Neural crest cell (in vitro differentiated cells): ENCODE results near the gene CATSPERD. TPM values are rescaled to one million over a fixed set of nuclear protein-coding genes. Genes with fewer than 3 reads are reported as not detected.

Source experiments
- DNase-seq: peaks from one replicate; pipeline ENCODE4 v3.0.0; 2021; ENCODE audit warnings: low read depth, mixed read lengths, low spot score
- H3K27ac Mint-ChIP-seq: one replicate; pipeline ENCODE4 v1.8.0; 2021; ENCODE audit warnings: mild to moderate bottlenecking, mixed read lengths; ENCODE audit not compliant: unreplicated experiment
- H3K27me3 Mint-ChIP-seq: 2 replicates; pipeline ENCODE4 v1.8.0; 2021; ENCODE audit warnings: low read depth, mild to moderate bottlenecking, mixed read lengths
- H3K36me3 Mint-ChIP-seq: 2 replicates; pipeline ENCODE4 v1.8.0; 2021; ENCODE audit warnings: low read depth, mild to moderate bottlenecking, mixed read lengths
- H3K4me1 Mint-ChIP-seq: 2 replicates; pipeline ENCODE4 v1.8.0; 2021; ENCODE audit warnings: mixed read lengths
- H3K4me3 Mint-ChIP-seq: one replicate; pipeline ENCODE4 v1.8.0; 2021; ENCODE audit warnings: mild to moderate bottlenecking, mixed read lengths
- H3K9me3 Mint-ChIP-seq: 2 replicates; pipeline ENCODE4 v1.8.0; 2021; ENCODE audit warnings: mixed read lengths
- CTCF ChIP-seq: fragments of 200-600 bp; sonication (generic); conservative IDR thresholded peaks from 2 replicates; pipeline ENCODE4 v1.5.0; 2021; ENCODE audit warnings: antibody characterized with exemption, mild to moderate bottlenecking
- total RNA-seq: library from RNA; stranded (reverse); gene quantifications from 2 replicates; pipeline ENCODE4 v1.2.1, GENCODE V29; 2021

Gene CATSPERD
- total RNA-seq, 1 donor from 2014 or later = not detected

- TF ChIP-seq CTCF = no peak
- no peak for DNase-seq
- H3K4me3 Mint-ChIP-seq = no peak overlapping the region
- no peaks in the 10 kb centered on the region for H3K27me3 Mint-ChIP-seq
- H3K4me1 Mint-ChIP-seq = no peaks in the 10 kb centered on the region
- no peak overlapping the region for H3K27ac Mint-ChIP-seq
- H3K9me3 Mint-ChIP-seq = no peaks in the 10 kb centered on the region
- H3K36me3 Mint-ChIP-seq = peaks cover 8% of the 10 kb centered on the region
Measured at GRCh38 chr19:5782945-5783919, 62.8 kb downstream of the CATSPERD start.

GRCh38 chr19:5784581-5785147 is 64.2 kb downstream of the CATSPERD start, which contains the start of gene PRR22:
TSS of gene PRR22 (minus strand) at chr19:5784746. CDS start at chr19:5784660, 86 bp downstream.
- H3K4me3 Mint-ChIP-seq = no peak within 1 kb of the TSS
- no peaks in the 10 kb centered on the region for H3K27me3 Mint-ChIP-seq

GRCh38 chr19:5785423-5785822 is 65.0 kb downstream of the CATSPERD start:
- H3K9me3 Mint-ChIP-seq = no peaks in the 10 kb centered on the region
- H3K36me3 Mint-ChIP-seq = peaks cover 12% of the 10 kb centered on the region
- DNase-seq = no peak
- TF ChIP-seq CTCF = no peak
- no peak overlapping the region for H3K4me3 Mint-ChIP-seq
- peaks cover 1% of the 10 kb centered on the region for H3K27me3 Mint-ChIP-seq
- H3K4me1 Mint-ChIP-seq = peaks cover 4% of the 10 kb centered on the region
- no peak overlapping the region for H3K27ac Mint-ChIP-seq

More at GRCh38 chr19:5784581-5785147, 64.2 kb downstream of the CATSPERD start, which contains the start of gene PRR22:
- Mint-ChIP-seq H3K36me3 (peaks cover 8% of the 10 kb centered on the region), H3K4me1 (no peaks in the 10 kb centered on the region), H3K27ac (no peak within 1 kb of the TSS), H3K9me3 (no peaks in the 10 kb centered on the region)
- DNase-seq = no peak
- TF ChIP-seq CTCF = no peak

- H3K4me3 Mint-ChIP-seq = no peak overlapping the region
- H3K27ac Mint-ChIP-seq = no peak overlapping the region
- DNase-seq = no peak
- H3K36me3 Mint-ChIP-seq = peaks cover 16% of the 10 kb centered on the region
- no peak for TF ChIP-seq CTCF
- H3K27me3 Mint-ChIP-seq = peaks cover 3% of the 10 kb centered on the region
- peaks cover 14% of the 10 kb centered on the region for H3K4me1 Mint-ChIP-seq
- H3K9me3 Mint-ChIP-seq = peaks cover 2% of the 10 kb centered on the region
Measured at GRCh38 chr19:5786593-5787408, 66.4 kb downstream of the CATSPERD start.
